NCI-H82 treated with DMSO at 0.1 percent for 48 hours (cell line): ENCODE results near the gene NEK6.
"Not testable (repeated sequence)": the region's sequence is repeated elsewhere in the genome, so short reads cannot be mapped to it uniquely, and the experiment has no call there.

Source experiments
- DNase-seq: peaks from one replicate; lab custom pipeline; 2025; ENCODE audit not compliant: unreplicated experiment; lab: John Stamatoyannopoulos, UW

The NEK6 gene

GRCh38 chr9:124225945-124226344 is 31.8 kb upstream of the NEK6 start:
- no peak for DNase-seq

GRCh38 chr9:124228516-124228915 is 29.2 kb upstream of the NEK6 start:
- DNase-seq: no peak

- DNase-seq: no peak
These were observed 26.5 kb upstream of the NEK6 start for GRCh38 chr9:124231095-124231737.

GRCh38 chr9:124238546-124239140 is 19.1 kb upstream of the NEK6 start:
- no peak for DNase-seq

- no peak for DNase-seq
These were observed 18.3 kb upstream of the NEK6 start for GRCh38 chr9:124239249-124240073.

GRCh38 chr9:124242331-124243194 is 15.2 kb upstream of the NEK6 start:
- peak; percentile 50 for DNase-seq

- DNase-seq: not testable (repeated sequence)
These were observed 10.4 kb upstream of the NEK6 start for GRCh38 chr9:124247393-124247792.

- no peak for DNase-seq
These were observed 9.7 kb upstream of the NEK6 start for GRCh38 chr9:124248066-124248465.

GRCh38 chr9:124248960-124249359 is 8.8 kb upstream of the NEK6 start:
- peak; percentile 16 for DNase-seq

GRCh38 chr9:124251204-124251603 is 6.5 kb upstream of the NEK6 start:
- no peak for DNase-seq

- no peak for DNase-seq
These were observed 6.0 kb upstream of the NEK6 start for GRCh38 chr9:124251605-124252378.

GRCh38 chr9:124252878-124253277 is 4.9 kb upstream of the NEK6 start:
- not testable (repeated sequence) for DNase-seq

- DNase-seq: no peak
These were observed 3.5 kb upstream of the NEK6 start for GRCh38 chr9:124254261-124254682.

- DNase-seq: no peak
These were observed 2.5 kb upstream of the NEK6 start for GRCh38 chr9:124255222-124255621.

- no peak for DNase-seq
These were observed 1.2 kb upstream of the NEK6 start for GRCh38 chr9:124256517-124257069.

- DNase-seq: no peak
These were observed 492 bp upstream of the NEK6 start for GRCh38 chr9:124257070-124257843.

- DNase-seq: no peak
These were observed 933 bp downstream of the NEK6 start for GRCh38 chr9:124258607-124259157.

GRCh38 chr9:124259158-124259808 is 1.5 kb downstream of the NEK6 start:
- no peak for DNase-seq
